A673 (cell line): ENCODE measurements around the gene PTGES3L. TPM values are rescaled to one million over a fixed set of nuclear protein-coding genes. Genes with fewer than 3 reads are reported as not detected.
"Not testable (repeated sequence)": the region's sequence is repeated elsewhere in the genome, so short reads cannot be mapped to it uniquely, and the experiment has no call there.

ENCODE experiments used
- BruUV-seq: library from RNA; stranded (reverse); fragments of 400-500 nt; replicated peaks from 2 replicates; lab custom pipeline; 2021; lab: Mats Ljungman, UMichigan
- CTCF ChIA-PET: fragments of 300-600 bp; sonication (Branson Sonifier 250); formaldehyde crosslinking; loops from one replicate; lab custom pipeline; 2022; ENCODE audit warnings: antibody characterized with exemption; lab: Charles Lee
- POLR2A ChIA-PET: fragments of 300-600 bp; sonication (Branson Sonifier 250); formaldehyde crosslinking; loops from one replicate; lab custom pipeline; 2022; ENCODE audit warnings: antibody characterized with exemption; ENCODE audit not compliant: low non-redundant PET; lab: Charles Lee
- DNase-seq: peaks from one replicate; pipeline ENCODE4 v3.0.0-alpha.2; 2015; ENCODE audit warnings: low spot score
- H3K27ac ChIP-seq: fragments of 200-600 bp; sonication (generic); 2 replicates; pipeline ENCODE4 v1.5.1; 2016; ENCODE audit warnings: mixed run types, low read depth, mild to moderate bottlenecking, mixed read lengths, antibody characterized with exemption, low read length; ENCODE audit not compliant: poor library complexity, severe bottlenecking
- H3K27me3 ChIP-seq: fragments of 200-600 bp; sonication (generic); replicated peaks from 2 replicates; pipeline ENCODE4 v1.6.1; 2017; ENCODE audit warnings: mixed run types, low read depth, mild to moderate bottlenecking, mixed read lengths, antibody characterized with exemption, low read length; ENCODE audit not compliant: insufficient read depth, poor library complexity
- H3K36me3 ChIP-seq: fragments of 200-600 bp; sonication (generic); 2 replicates; pipeline ENCODE4 v1.6.1; 2016; ENCODE audit warnings: mixed run types, mild to moderate bottlenecking, mixed read lengths, antibody characterized with exemption, low read length; ENCODE audit not compliant: insufficient read depth, poor library complexity, severe bottlenecking
- H3K4me1 ChIP-seq: fragments of 200-600 bp; sonication (generic); 2 replicates; pipeline ENCODE4 v1.6.1; 2017; ENCODE audit warnings: mixed run types, mild to moderate bottlenecking, mixed read lengths, antibody characterized with exemption, low read length; ENCODE audit not compliant: insufficient read depth, poor library complexity, severe bottlenecking
- H3K4me3 ChIP-seq: fragments of 200-600 bp; sonication (generic); 2 replicates; pipeline ENCODE4 v1.5.1; 2016; ENCODE audit warnings: low read depth, mixed run types, mild to moderate bottlenecking, mixed read lengths, low read length; ENCODE audit not compliant: poor library complexity, severe bottlenecking
- H3K9me3 ChIP-seq: fragments of 200-600 bp; sonication (generic); 2 replicates; pipeline ENCODE4 v1.6.1; 2016; ENCODE audit warnings: mixed run types, low read depth, mild to moderate bottlenecking, mixed read lengths, antibody characterized with exemption, low read length; ENCODE audit not compliant: poor library complexity, severe bottlenecking
- EZH2 ChIP-seq: fragments of 200-600 bp; sonication (generic); IDR thresholded peaks from 2 replicates; pipeline ENCODE4 v1.6.1; 2017; ENCODE audit warnings: borderline replicate concordance, low read depth, mild to moderate bottlenecking, mixed read lengths, antibody characterized with exemption, low read length; ENCODE audit not compliant: poor library complexity, severe bottlenecking
- intact Hi-C: fragments of 100-400 bp; cut with micrococcal nuclease; formaldehyde crosslinking; loops from one replicate; pipeline ENCODE4 v1.10.0; 2022; ENCODE audit not compliant: unreplicated experiment
- total RNA-seq: library from RNA; stranded (reverse); gene quantifications from 2 replicates; pipeline ENCODE4 v1.2.3, GENCODE V29; 2021
- TF ChIP-seq, protein P1 (sequence below): fragments of 300-800, 200-600 bp; sonication (generic); conservative IDR thresholded peaks from 2 replicates; pipeline ENCODE4 v1.5.1; 2017; ENCODE audit warnings: low read depth, mild to moderate bottlenecking, antibody characterized with exemption, low read length, moderate library complexity, mixed read lengths

The PTGES3L gene
- total RNA-seq, 1 experiment from 2014 or later = 0.64 TPM

DNA sequence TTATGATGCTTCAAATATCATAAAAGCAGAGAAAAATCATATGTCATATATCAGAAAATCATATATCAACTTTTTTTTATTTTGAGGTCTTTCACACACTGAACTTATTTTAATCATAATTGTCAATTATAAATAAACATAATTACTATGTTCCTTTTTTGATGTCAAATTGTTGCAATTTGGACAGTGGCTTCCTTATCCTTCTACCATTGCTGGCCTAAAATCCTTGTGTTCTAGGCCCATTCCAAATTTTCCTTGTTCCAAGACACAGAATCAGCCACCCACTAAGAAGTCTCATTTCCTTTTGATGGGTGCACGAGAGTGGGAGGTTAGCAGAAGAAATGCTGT, 50.4 kb downstream of the PTGES3L start:
- no peak for TF ChIP-seq EZH2
- TF ChIP-seq, protein P1, sequence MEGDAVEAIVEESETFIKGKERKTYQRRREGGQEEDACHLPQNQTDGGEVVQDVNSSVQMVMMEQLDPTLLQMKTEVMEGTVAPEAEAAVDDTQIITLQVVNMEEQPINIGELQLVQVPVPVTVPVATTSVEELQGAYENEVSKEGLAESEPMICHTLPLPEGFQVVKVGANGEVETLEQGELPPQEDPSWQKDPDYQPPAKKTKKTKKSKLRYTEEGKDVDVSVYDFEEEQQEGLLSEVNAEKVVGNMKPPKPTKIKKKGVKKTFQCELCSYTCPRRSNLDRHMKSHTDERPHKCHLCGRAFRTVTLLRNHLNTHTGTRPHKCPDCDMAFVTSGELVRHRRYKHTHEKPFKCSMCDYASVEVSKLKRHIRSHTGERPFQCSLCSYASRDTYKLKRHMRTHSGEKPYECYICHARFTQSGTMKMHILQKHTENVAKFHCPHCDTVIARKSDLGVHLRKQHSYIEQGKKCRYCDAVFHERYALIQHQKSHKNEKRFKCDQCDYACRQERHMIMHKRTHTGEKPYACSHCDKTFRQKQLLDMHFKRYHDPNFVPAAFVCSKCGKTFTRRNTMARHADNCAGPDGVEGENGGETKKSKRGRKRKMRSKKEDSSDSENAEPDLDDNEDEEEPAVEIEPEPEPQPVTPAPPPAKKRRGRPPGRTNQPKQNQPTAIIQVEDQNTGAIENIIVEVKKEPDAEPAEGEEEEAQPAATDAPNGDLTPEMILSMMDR = peak; percentile 6; the same call in 1 of the 2 replicates
- no peaks in the 10 kb centered on the region for H3K4me1 ChIP-seq
- no peak overlapping the region for H3K27ac ChIP-seq
- ChIA-PET POLR2A (interaction anchor here (1.2 kb wide), 1 partner anchor 18 kb away, joined by 4 read pairs; no protein-coding TSS in a partner anchor), CTCF (no interaction called here)
- intact Hi-C loops = no loop called here
- H3K36me3 ChIP-seq = no peaks in the 10 kb centered on the region
- no peak for DNase-seq
- no peaks in the 10 kb centered on the region for H3K9me3 ChIP-seq
- H3K27me3 ChIP-seq = no peaks in the 10 kb centered on the region
- H3K4me3 ChIP-seq = no peak overlapping the region
- no TSS peak for BruUV-seq

- Histone ChIP-seq H3K9me3 (no peaks in the 10 kb centered on the region), H3K36me3 (no peaks in the 10 kb centered on the region), H3K4me1 (no peaks in the 10 kb centered on the region), H3K27me3 (no peaks in the 10 kb centered on the region), H3K27ac (no peak overlapping the region), H3K4me3 (no peak overlapping the region)
- BruUV-seq = no TSS peak
- intact Hi-C loops = no loop called here
- no peak for TF ChIP-seq EZH2
- TF ChIP-seq, protein P1 = peak; percentile 49
- ChIA-PET CTCF (no interaction called here), POLR2A (interaction anchor here (1.2 kb wide), 1 partner anchor 17 kb away, joined by 4 read pairs; no protein-coding TSS in a partner anchor)
- peak; percentile 70 for DNase-seq
Observed at GRCh38 chr17:42928714-42929496, 51.0 kb downstream of the PTGES3L start.

DNA sequence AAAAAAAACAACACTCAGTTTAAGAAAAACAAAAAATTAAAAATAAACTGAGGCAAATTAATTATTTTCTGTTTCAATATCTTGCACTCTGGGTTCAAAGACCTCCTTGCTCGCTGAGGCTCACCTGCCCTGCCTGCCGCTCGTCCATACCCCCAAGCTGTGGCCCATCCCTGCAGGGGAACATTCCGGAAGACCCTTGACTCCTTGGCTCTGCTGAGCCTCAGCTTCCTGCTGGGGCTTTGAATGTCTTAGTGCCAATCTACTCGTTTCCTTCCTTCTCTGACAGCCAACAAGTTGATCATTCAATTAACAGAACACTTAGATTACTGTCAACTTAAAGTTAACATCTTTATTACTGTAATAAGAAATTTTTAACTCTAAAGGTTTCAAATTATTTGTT, 55.0 kb downstream of the PTGES3L start:
- CTCF ChIA-PET = no interaction called here

GRCh38 chr17:42923472-42923871, 56.4 kb downstream of the PTGES3L start:
- H3K4me1 ChIP-seq, H3K27me3 ChIP-seq, POLR2A ChIA-PET, H3K4me3 ChIP-seq, H3K36me3 ChIP-seq, H3K9me3 ChIP-seq, BruUV-seq, H3K27ac ChIP-seq, DNase-seq, CTCF ChIA-PET, intact Hi-C loops: not testable (repeated sequence)

More for the DNA sequence above, 55.0 kb downstream of the PTGES3L start:
- POLR2A ChIA-PET = no interaction called here
- H3K36me3 ChIP-seq = no peaks in the 10 kb centered on the region
- BruUV-seq = no TSS peak
- no peak for TF ChIP-seq EZH2
- TF ChIP-seq, protein P1 = no peak
- no peaks in the 10 kb centered on the region for H3K9me3 ChIP-seq
- H3K4me3 ChIP-seq = no peak overlapping the region
- H3K4me1 ChIP-seq = no peaks in the 10 kb centered on the region
- H3K27ac ChIP-seq = no peak overlapping the region
- no peaks in the 10 kb centered on the region for H3K27me3 ChIP-seq
- no peak for DNase-seq
- intact Hi-C loops = no loop called here
